ENCODE measurements around the gene INSL4.

DNA sequence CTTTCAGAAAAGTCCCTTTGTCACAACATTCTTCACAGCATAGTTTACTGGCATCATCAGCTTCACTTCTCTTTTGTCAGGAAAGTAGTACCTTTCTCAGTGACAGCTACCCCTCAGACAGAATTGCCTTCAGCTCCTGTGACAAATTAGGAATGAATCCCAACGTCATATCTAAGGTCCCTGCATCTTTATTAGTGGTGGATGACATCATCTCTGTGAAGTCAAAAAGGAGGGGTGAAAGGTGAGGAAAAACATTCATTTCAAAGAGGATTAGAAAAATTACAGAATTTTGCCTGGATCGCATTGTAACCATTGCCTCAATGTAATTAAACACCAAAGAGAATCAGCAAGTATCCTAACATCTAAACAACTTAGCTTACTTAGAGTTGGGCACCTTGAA, 37.9 kb upstream of the INSL4 start:
- TF ChIP-seq EZH2 (IDR thresholded peaks at IDR 0.05; ENCODE audit: insufficient read depth, poor library complexity, severe bottlenecking) (no peak), EZH2phosphoT487 (IDR thresholded peaks at IDR 0.05; ENCODE audit: insufficient read depth, low read depth) (no peak)

Data from GM23248 (cell line).